ENCODE results near the gene NFKBIE.

DNA sequence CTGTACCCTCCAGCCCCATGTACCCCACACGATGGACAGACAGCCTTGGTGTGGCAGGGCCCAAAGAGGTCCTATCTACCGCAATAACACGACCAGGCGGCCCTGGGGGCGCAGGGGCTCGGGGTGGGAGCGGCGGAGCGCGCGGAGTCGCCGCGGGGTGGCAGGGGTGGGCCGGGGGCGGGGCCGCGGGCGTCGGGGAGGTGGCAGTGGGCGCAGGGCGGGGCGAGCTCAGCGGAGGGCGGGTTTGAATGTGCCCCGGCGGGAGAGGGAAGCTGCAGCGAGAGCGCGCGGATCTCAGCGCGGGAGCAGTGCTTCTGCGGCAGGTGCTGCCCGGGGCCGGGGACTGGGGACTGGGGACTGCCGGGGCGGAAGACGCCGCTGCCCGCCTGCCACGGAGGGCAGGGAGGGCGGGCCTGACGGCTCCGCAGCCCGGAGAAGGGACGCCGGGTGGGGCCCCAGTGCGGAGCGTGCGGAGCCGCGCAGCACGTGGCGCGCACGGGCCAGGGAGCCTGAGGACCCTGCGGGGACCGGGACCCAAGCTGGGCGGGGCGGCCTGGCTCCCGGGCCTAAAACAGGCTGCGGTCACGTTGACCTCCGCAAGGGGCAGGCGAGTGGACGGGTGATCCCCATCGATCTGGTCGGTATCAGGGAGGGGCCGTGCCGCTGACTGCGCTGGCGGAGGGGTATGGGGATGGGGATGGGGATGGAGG, 41.9 kb downstream of the NFKBIE start, which contains the start of gene SLC29A1:
- TF ChIP-seq EGR1 (IDR thresholded peaks at IDR 0.05) (no peak), CREB1 (IDR thresholded peaks at IDR 0.05; ENCODE audit: low read depth) (no peak), CEBPB (IDR thresholded peaks at IDR 0.05) (no peak), RAD21 (IDR thresholded peaks at IDR 0.05; ENCODE audit: low read depth) (no peak), TAF1 (IDR thresholded peaks at IDR 0.05; ENCODE audit: low read depth) (no peak; the same call in 1 of the 2 replicates), YY1 (IDR thresholded peaks at IDR 0.05; ENCODE audit: low read depth) (no peak), ZBTB7A (IDR thresholded peaks at IDR 0.05; ENCODE audit: low read depth) (peak; percentile 96), TEAD4 (IDR thresholded peaks at IDR 0.05) (no peak), EP300 (IDR thresholded peaks at IDR 0.05; ENCODE audit: borderline replicate concordance) (no peak), FOXM1 (IDR thresholded peaks at IDR 0.05; ENCODE audit: borderline replicate concordance, low read depth) (no peak), NFIC (IDR thresholded peaks at IDR 0.05) (no peak)
- TF ChIP-seq, protein P1, sequence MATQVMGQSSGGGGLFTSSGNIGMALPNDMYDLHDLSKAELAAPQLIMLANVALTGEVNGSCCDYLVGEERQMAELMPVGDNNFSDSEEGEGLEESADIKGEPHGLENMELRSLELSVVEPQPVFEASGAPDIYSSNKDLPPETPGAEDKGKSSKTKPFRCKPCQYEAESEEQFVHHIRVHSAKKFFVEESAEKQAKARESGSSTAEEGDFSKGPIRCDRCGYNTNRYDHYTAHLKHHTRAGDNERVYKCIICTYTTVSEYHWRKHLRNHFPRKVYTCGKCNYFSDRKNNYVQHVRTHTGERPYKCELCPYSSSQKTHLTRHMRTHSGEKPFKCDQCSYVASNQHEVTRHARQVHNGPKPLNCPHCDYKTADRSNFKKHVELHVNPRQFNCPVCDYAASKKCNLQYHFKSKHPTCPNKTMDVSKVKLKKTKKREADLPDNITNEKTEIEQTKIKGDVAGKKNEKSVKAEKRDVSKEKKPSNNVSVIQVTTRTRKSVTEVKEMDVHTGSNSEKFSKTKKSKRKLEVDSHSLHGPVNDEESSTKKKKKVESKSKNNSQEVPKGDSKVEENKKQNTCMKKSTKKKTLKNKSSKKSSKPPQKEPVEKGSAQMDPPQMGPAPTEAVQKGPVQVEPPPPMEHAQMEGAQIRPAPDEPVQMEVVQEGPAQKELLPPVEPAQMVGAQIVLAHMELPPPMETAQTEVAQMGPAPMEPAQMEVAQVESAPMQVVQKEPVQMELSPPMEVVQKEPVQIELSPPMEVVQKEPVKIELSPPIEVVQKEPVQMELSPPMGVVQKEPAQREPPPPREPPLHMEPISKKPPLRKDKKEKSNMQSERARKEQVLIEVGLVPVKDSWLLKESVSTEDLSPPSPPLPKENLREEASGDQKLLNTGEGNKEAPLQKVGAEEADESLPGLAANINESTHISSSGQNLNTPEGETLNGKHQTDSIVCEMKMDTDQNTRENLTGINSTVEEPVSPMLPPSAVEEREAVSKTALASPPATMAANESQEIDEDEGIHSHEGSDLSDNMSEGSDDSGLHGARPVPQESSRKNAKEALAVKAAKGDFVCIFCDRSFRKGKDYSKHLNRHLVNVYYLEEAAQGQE (IDR thresholded peaks at IDR 0.05; ENCODE audit: low read depth): no peak
- TF ChIP-seq, protein P2, sequence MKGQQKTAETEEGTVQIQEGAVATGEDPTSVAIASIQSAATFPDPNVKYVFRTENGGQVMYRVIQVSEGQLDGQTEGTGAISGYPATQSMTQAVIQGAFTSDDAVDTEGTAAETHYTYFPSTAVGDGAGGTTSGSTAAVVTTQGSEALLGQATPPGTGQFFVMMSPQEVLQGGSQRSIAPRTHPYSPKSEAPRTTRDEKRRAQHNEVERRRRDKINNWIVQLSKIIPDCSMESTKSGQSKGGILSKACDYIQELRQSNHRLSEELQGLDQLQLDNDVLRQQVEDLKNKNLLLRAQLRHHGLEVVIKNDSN (IDR thresholded peaks at IDR 0.05): peak; percentile 67
- TF ChIP-seq, protein P3, sequence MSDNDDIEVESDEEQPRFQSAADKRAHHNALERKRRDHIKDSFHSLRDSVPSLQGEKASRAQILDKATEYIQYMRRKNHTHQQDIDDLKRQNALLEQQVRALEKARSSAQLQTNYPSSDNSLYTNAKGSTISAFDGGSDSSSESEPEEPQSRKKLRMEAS (IDR thresholded peaks at IDR 0.05): peak; percentile 94

All from Ishikawa (cell line).